NB4 (cell line): ENCODE measurements around the gene SMAD3.

Experiments
- MYC ChIP-seq: IDR thresholded peaks from 2 replicates; pipeline ENCODE4 v1.6.1; 2011; ENCODE audit warnings: low read depth, low read length
- POLR2A ChIP-seq: IDR thresholded peaks from 2 replicates; pipeline ENCODE4 v1.6.1; 2011; ENCODE audit warnings: mild to moderate bottlenecking; ENCODE audit not compliant: insufficient read length; ENCODE audit errors: extremely low read depth
- TF ChIP-seq, protein P1 (sequence below): IDR thresholded peaks from one replicate; pipeline ENCODE4 v1.5.1; 2012; ENCODE audit warnings: low read depth, low read length
- TF ChIP-seq, protein P2 (sequence below): IDR thresholded peaks from 2 replicates; pipeline ENCODE4 v1.6.1; 2011; ENCODE audit warnings: low read depth, low read length

DNA sequence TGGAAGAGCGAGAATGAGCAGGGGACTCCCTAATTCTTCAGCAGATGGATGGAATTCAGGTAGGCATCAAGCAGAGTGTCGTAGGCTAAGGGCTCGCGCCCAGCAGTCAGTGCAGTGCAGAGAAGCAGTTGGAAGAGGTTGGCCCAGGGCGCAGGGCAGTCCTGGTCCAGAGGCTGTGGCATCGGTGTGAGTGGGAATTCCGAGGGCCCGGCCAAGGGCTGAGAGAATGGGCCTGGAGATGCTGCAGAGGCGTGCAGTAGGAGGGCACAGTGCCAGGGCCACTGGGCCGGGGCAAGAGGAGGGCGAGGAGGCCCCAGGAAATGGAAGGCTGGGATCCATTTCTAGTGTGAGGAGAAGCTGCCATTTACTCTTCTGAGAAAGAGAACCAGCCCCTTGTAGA is 114.6 kb downstream of the SMAD3 start:
- TF ChIP-seq POLR2A (no peak), MYC (no peak)
- TF ChIP-seq, protein P1, sequence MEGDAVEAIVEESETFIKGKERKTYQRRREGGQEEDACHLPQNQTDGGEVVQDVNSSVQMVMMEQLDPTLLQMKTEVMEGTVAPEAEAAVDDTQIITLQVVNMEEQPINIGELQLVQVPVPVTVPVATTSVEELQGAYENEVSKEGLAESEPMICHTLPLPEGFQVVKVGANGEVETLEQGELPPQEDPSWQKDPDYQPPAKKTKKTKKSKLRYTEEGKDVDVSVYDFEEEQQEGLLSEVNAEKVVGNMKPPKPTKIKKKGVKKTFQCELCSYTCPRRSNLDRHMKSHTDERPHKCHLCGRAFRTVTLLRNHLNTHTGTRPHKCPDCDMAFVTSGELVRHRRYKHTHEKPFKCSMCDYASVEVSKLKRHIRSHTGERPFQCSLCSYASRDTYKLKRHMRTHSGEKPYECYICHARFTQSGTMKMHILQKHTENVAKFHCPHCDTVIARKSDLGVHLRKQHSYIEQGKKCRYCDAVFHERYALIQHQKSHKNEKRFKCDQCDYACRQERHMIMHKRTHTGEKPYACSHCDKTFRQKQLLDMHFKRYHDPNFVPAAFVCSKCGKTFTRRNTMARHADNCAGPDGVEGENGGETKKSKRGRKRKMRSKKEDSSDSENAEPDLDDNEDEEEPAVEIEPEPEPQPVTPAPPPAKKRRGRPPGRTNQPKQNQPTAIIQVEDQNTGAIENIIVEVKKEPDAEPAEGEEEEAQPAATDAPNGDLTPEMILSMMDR = no peak
- TF ChIP-seq, protein P2, sequence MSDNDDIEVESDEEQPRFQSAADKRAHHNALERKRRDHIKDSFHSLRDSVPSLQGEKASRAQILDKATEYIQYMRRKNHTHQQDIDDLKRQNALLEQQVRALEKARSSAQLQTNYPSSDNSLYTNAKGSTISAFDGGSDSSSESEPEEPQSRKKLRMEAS = no peak
